GM21447 (cell line): ENCODE results near the gene CACNA1I.

Experiments used
- ATAC-seq: cut with Tn5 transposase; IDR thresholded peaks from one replicate; pipeline ENCODE4 v1.9.1; 2021; ENCODE audit not compliant: unreplicated experiment

CACNA1I gene

DNA sequence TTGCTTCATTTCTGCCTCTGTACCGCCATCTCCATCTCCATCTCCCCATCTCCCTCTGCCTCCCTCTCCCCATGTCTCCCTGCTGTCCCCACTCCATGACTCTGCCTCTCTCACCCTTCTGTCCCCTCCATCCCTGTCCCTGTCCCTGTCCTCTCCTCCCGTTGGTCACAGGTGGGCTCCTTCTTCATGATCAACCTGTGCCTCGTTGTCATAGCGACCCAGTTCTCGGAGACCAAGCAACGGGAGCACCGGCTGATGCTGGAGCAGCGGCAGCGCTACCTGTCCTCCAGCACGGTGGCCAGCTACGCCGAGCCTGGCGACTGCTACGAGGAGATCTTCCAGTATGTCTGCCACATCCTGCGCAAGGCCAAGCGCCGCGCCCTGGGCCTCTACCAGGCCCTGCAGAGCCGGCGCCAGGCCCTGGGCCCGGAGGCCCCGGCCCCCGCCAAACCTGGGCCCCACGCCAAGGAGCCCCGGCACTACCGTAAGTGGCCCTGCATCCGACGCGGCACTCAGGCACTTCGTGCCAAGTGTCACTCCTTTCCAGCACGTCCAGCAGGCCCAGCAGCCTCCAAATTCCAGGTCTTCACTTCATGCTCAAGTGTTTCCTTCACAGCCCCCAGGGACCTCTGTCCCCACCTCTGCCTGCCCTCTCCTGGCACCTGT, 76.0 kb downstream of the CACNA1I start:
- ATAC-seq: no peak

DNA sequence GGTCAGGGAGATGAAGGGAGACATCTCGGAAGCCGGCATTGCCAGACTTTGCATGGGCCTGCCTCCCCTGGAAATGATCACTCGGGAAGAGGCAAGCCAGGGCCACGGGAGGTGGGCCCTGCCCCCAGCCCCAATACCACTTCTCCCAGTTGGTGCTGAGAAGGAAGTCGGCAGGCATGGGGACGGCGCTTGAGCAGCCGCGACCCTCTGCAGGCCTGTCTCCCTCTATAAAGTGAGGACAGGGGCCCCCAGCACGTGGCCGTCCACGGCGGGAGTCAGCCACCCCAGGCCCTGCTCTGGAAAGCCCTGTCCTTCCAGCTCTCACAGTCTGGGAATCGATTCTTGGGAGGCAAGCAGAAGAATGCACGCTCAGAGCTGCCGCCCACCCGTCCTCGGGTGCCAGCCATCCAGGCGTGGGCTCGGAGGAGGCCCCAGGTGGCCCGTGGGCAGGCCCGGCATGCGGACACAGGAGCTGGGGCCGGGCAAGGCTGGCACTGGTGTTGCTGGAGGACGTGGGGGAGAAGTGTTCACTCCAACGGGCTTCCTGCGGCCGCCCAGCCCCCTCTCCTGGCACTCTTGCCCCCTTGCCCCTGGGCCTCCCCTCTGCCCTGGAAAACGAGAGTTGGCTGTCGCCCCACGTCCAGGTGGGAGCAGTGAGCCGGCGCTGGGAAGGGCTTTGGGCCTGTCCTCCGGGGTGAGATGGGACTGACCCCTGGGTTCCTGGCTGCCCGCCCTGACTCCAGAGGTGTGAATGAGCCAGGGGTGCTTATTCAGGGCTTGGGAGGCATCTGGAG, 77.5 kb downstream of the CACNA1I start:
- no peak for ATAC-seq

GRCh38 chr22:39648630-39648950, 78.0 kb downstream of the CACNA1I start:
- no peak for ATAC-seq

- ATAC-seq: no peak
These were observed 79.0 kb downstream of the CACNA1I start for GRCh38 chr22:39649500-39650089.

GRCh38 chr22:39651053-39651996, 80.8 kb downstream of the CACNA1I start:
- no peak for ATAC-seq

DNA sequence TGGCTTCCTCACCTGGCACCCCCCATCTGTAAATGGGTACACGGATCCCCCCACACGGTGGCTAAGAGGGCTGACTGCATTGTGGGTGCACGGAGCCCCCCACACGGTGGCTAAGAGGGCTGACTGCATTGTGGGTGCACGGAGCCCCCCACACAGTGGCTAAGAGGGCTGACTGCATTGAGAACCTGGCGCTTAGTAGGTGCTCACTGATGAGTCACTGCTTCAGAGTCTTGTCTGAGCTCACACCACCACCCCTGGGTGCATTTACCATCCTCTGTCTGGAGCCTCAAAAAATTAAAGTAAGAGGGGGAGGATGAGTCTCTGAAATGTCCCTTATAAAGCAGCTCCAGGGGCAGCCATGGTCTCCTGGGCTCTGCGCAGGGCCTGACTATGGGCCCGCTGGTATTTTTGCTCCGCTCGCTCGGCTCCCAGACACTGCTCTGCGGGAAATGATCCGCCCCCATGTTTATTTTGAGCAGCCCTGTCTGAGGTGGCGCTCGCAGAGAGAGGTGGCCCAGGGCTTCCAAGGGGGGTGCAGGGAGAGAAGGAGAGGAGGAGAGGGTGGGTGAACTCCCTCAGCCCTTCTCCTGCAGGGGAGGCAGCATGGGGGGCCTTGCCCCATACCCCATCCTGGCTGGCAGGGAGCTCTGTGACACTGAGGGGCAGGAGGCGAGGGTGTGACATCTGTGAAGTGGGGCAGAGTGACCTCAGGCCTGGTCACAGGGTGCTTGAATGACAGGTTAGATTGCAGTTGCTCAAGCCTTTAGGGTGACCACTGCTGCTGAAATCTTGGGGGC, 82.6 kb downstream of the CACNA1I start:
- no peak for ATAC-seq

GRCh38 chr22:39653787-39654077, 83.2 kb downstream of the CACNA1I start:
- ATAC-seq: no peak

DNA sequence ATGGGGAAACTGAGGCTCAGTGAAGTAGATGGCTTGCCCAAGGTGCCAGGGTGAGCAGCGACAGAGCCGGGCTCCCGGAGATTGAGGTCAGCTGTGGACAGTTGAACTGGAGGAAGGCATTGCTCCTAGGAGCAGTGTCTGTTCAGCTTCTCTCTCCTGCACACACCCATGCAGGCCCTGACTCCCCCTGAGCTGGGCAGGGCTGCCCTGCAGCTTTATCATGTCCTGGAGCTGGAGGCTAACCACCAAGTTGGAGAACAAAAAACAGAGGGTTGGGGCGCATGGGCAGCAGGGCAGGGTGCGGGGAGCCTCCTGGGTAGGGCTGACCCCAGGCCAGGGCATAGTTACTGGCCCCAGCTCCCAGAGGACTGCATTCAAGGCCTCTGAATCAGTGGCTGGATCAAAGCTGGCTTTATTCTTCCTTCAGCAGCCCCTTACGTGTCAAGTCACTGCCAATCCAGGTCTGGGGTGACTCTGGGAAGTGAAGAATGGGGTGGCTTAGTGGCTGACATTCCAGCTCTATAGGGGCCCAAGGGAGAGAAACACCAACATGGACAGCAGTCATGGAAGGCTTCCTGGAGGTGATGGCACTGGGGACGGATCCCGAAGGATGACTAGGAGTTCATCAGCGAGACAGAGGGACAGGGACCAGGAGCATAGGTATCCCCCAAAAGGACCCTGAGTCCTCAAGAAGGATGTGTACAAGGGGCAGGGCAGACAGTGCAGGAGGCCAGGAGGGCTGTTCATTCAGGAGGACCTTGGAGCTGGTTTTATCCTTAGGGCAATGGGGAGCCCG, 83.8 kb downstream of the CACNA1I start:
- ATAC-seq: no peak

DNA sequence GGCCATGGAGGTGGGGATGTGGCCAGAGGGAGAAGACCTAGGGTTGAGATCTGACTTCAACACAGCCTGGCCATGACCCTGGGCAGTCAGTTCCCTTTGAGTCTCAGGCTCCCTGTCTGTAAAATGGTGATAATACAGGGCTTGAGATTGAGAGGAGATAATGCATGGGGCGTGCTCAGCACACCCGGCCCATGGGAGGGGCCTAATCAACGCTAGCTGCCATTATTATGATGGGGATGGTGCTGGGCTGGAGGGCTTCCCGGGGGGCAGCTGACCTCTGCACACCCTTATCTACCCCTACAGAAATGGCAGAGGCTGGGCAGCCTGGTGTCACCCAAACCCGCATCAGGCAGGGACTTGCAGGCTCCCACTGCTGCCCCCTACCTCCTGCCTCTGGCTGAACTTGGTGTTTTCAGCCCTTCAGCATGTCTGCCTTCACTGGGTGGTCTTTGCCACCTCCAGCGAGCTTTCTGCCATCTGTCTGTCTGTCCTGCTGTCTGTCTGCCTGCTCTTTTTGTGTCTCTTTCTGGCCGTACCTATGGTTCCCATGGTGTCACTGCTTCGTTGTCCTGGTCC, 84.5 kb downstream of the CACNA1I start:
- no peak for ATAC-seq

DNA sequence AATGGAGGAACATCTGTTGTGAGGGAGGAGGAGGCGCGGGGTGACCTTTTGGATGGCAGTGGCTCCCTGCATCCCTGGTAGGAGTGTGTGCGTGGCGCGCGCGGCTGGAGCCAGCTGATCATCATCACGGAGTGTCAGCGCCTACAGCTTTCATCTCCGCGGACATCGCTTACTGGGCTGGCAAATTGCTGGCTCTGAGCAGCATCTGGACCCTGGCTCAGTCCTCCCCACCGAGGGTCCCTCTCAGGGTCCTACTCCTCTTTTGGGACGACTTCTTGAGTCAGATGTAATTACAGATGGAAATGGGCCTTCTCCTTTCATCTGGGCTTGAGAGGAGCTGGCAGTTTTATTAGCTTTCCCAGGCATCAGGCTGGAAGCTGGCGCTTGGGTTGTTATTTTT, 85.3 kb downstream of the CACNA1I start:
- ATAC-seq: no peak

GRCh38 chr22:39656495-39657490, 86.2 kb downstream of the CACNA1I start:
- no peak for ATAC-seq

DNA sequence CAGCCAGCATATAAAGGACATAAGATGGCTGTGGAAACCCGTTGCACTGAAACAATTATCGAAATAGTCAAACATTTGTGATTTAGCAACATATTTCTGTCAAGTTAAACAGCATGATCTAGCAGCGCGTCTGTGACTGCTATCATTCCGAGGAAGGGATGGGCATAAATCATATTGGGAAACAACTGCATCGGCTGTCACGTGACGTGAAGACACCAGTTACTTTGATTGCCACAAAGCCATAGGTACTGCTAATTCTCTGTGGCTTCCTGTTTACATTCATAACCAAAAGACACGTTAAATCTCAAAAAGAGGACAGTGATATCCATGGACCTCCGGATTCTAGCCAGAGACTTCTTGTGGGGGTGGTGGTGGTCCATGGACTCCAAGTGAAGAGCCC, 87.8 kb downstream of the CACNA1I start:
- ATAC-seq: no peak

- no peak for ATAC-seq
These were observed 88.4 kb downstream of the CACNA1I start for GRCh38 chr22:39658806-39659463.

DNA sequence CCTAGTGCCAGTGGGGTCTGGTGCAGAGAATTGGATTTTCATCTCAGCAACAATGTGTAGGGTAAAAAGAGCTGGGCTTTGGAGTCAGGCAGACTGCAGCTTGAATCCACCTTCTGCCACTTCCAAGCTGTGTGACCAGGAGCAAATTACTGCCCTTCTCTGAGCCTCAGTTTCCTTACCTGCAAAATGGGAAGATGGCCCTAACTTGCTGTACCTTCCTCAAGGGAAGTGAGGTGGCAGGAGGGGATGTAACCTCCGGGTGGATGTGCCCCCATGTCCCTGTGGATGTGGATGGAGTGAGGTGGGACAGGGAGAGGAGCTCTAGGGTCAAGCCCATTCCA, 90.9 kb downstream of the CACNA1I start:
- no peak for ATAC-seq

- no peak for ATAC-seq
These were observed 91.5 kb downstream of the CACNA1I start for GRCh38 chr22:39661842-39662685.

DNA sequence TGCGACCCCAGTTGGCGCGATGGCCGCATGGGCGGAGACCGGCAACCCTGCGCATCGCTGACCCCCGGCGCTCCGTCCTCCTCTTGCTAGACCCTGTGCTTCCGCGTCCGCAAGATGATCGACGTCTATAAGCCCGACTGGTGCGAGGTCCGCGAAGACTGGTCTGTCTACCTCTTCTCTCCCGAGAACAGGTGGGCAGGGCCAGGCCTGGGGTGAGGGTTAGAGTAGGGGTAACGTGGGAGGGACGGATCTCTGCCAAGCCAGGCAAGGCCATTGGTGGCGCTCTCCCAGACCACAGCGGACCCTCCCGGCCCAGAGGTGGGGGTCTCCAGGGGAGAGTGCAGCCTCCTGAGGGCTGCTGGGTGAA, 92.1 kb downstream of the CACNA1I start:
- ATAC-seq: no peak

GRCh38 chr22:39663751-39664150, 93.2 kb downstream of the CACNA1I start:
- no peak for ATAC-seq
